Urinary bladder (tissue), 4 donors: ENCODE data around the gene PPP2R3B. TPM values are rescaled to one million over a fixed set of nuclear protein-coding genes. Genes with fewer than 3 reads are reported as not detected.
"Not testable (repeated sequence)": the region's sequence is repeated elsewhere in the genome, so short reads cannot be mapped to it uniquely, and the experiment has no call there.

Source experiments
- DNase-seq: peaks from one replicate; pipeline ENCODE4 v3.0.0-alpha.2; 2015; ENCODE audit errors: extremely low spot score
- H3K27ac ChIP-seq: one replicate; pipeline ENCODE4 v1.5.1; 2013; ENCODE audit warnings: low read depth, mild to moderate bottlenecking, moderate library complexity
- H3K36me3 ChIP-seq: one replicate; pipeline ENCODE4 v1.6.1; 2013; ENCODE audit warnings: mild to moderate bottlenecking, moderate library complexity; ENCODE audit not compliant: insufficient read depth
- H3K4me1 ChIP-seq: one replicate; pipeline ENCODE4 v1.6.1; 2013; ENCODE audit warnings: mild to moderate bottlenecking, moderate library complexity; ENCODE audit not compliant: insufficient read depth
- H3K4me3 ChIP-seq: one replicate; pipeline ENCODE4 v1.5.1; 2013; ENCODE audit warnings: low read depth, low read length
- WGBS: extraction: QIAGEN DNeasy Blood & Tissue Kit; methylation state at CpG from one replicate; pipeline ENCODE4 v1.1.7; 2013; 5-methylcytosine and 5-hydroxymethylcytosine counted together
- polyA plus RNA-seq: library from polyadenylated mRNA; stranded (reverse); fragments of 200-250 nt; gene quantifications from one replicate; pipeline ENCODE4 v1.2.3, GENCODE V29; 2013
- total RNA-seq: library from RNA; depleted of rRNA; stranded (reverse); fragments of >200 nt; gene quantifications from one replicate; pipeline ENCODE4 v1.2.3, GENCODE V29; 2014
- donor health status: healthy with polysubstance abuse.
- donor health status: healthy.

The PPP2R3B gene
- 11.0 TPM for total RNA-seq
- 16.1 TPM for polyA plus RNA-seq

- Histone ChIP-seq H3K27ac (peak within 1 kb of the TSS; percentile 95), H3K4me3 (peak within 1 kb of the TSS; percentile 95), H3K36me3 (no peaks in the 10 kb centered on the region), H3K4me1 (no peaks in the 10 kb centered on the region)
- DNase-seq = peak; percentile 94
- under 1% methylated on average over 102 of the region's 102 CpGs for WGBS
Measured at GRCh38 chrX:386768-387575, at the start of gene PPP2R3B. TSS of gene PPP2R3B (minus strand) at chrX:386907. CDS start at chrX:386691, 216 bp downstream.

GRCh38 chrX:435536-436122 is 48.9 kb upstream of the PPP2R3B start:
- H3K27ac ChIP-seq = no peak overlapping the region
- no peaks in the 10 kb centered on the region for H3K36me3 ChIP-seq
- DNase-seq = no peak
- no peak overlapping the region for H3K4me3 ChIP-seq
- no peaks in the 10 kb centered on the region for H3K4me1 ChIP-seq
- WGBS = 70% methylated on average over 29 of the region's 29 CpGs

GRCh38 chrX:434946-435345 is 48.2 kb upstream of the PPP2R3B start:
- no peak for DNase-seq
- 54% methylated on average over 17 of the region's 17 CpGs for WGBS

GRCh38 chrX:433771-434170 is 47.1 kb upstream of the PPP2R3B start:
- no peak for DNase-seq
- H3K4me3 ChIP-seq = no peak overlapping the region
- 87% methylated on average over 26 of the region's 26 CpGs for WGBS

More at GRCh38 chrX:434946-435345, 48.2 kb upstream of the PPP2R3B start:
- no peak overlapping the region for H3K27ac ChIP-seq
- H3K36me3 ChIP-seq = no peaks in the 10 kb centered on the region
- no peak overlapping the region for H3K4me3 ChIP-seq
- no peaks in the 10 kb centered on the region for H3K4me1 ChIP-seq

GRCh38 chrX:432666-433065 is 46.0 kb upstream of the PPP2R3B start:
- not testable (repeated sequence) for DNase-seq, H3K27ac ChIP-seq, H3K4me3 ChIP-seq, H3K36me3 ChIP-seq, H3K4me1 ChIP-seq
- WGBS = 93% methylated on average over 12 of the region's 12 CpGs

More at GRCh38 chrX:433771-434170, 47.1 kb upstream of the PPP2R3B start:
- Histone ChIP-seq H3K36me3 (no peaks in the 10 kb centered on the region), H3K27ac (no peak overlapping the region), H3K4me1 (no peaks in the 10 kb centered on the region)

- Histone ChIP-seq H3K27ac (no peak overlapping the region), H3K36me3 (no peaks in the 10 kb centered on the region), H3K4me3 (no peak overlapping the region), H3K4me1 (no peaks in the 10 kb centered on the region)
- WGBS = 91% methylated on average over 2 of the region's 2 CpGs
- no peak for DNase-seq
Measured at GRCh38 chrX:431492-432111, 44.9 kb upstream of the PPP2R3B start.

- Histone ChIP-seq H3K4me3 (no peak overlapping the region), H3K4me1 (no peaks in the 10 kb centered on the region), H3K36me3 (no peaks in the 10 kb centered on the region), H3K27ac (no peak overlapping the region)
- no peak for DNase-seq
- WGBS = 80% methylated on average over 21 of the region's 21 CpGs
Measured at GRCh38 chrX:431056-431455, 44.3 kb upstream of the PPP2R3B start.

GRCh38 chrX:429266-429825 is 42.6 kb upstream of the PPP2R3B start:
- DNase-seq = no peak

GRCh38 chrX:427812-428725 is 41.4 kb upstream of the PPP2R3B start:
- H3K27ac ChIP-seq = no peak overlapping the region
- H3K4me1 ChIP-seq = no peaks in the 10 kb centered on the region
- H3K36me3 ChIP-seq = no peaks in the 10 kb centered on the region
- H3K4me3 ChIP-seq = no peak overlapping the region
- WGBS = 15% methylated on average over 56 of the region's 56 CpGs
- DNase-seq = no peak

More at GRCh38 chrX:429266-429825, 42.6 kb upstream of the PPP2R3B start:
- Histone ChIP-seq H3K36me3 (no peaks in the 10 kb centered on the region), H3K27ac (no peak overlapping the region), H3K4me3 (no peak overlapping the region), H3K4me1 (no peaks in the 10 kb centered on the region)
- 88% methylated on average over 24 of the region's 24 CpGs for WGBS

- Histone ChIP-seq H3K4me3 (no peak overlapping the region), H3K36me3 (no peaks in the 10 kb centered on the region), H3K27ac (no peak overlapping the region), H3K4me1 (no peaks in the 10 kb centered on the region)
- DNase-seq = no peak
- 76% methylated on average over 14 of the region's 14 CpGs for WGBS
Measured at GRCh38 chrX:426881-427280, 40.2 kb upstream of the PPP2R3B start.

- no peak for DNase-seq
- 83% methylated on average over 20 of the region's 20 CpGs for WGBS
- H3K4me1 ChIP-seq = no peaks in the 10 kb centered on the region
- H3K36me3 ChIP-seq = no peaks in the 10 kb centered on the region
- H3K4me3 ChIP-seq = no peak overlapping the region
- H3K27ac ChIP-seq = no peak overlapping the region
Measured at GRCh38 chrX:425056-425455, 38.3 kb upstream of the PPP2R3B start.

GRCh38 chrX:421646-422391 is 35.1 kb upstream of the PPP2R3B start:
- Histone ChIP-seq H3K4me1 (no peaks in the 10 kb centered on the region), H3K36me3 (no peaks in the 10 kb centered on the region), H3K27ac (no peak overlapping the region), H3K4me3 (no peak overlapping the region)
- 30% methylated on average over 40 of the region's 40 CpGs for WGBS
- no peak for DNase-seq
